Spleen (tissue), 7 donors: ENCODE data around the gene CDC37.
A peak's percentile ranks its signal among the peaks of the same experiment; 100 is the strongest.

ENCODE experiments used
- POLR2A ChIP-seq, 3 donors: fragments of 450-650 bp; IDR thresholded peaks; one replicate each; pipeline ENCODE4 v1.5.1; 2017; ENCODE audit warnings: antibody characterized with exemption in 3 of 3, mild to moderate bottlenecking in 1 of 3
- POLR2AphosphoS5 ChIP-seq, 3 donors: sonication (generic); formaldehyde crosslinking; IDR thresholded peaks; one replicate each; pipeline ENCODE4 v1.5.1; 2017; ENCODE audit warnings: antibody characterized with exemption in 3 of 3
- TF ChIP-seq, protein P1 (sequence below), 11 experiments: fragments of 200-600 bp in 7 of 11; fragments of 450-650 bp in 4 of 11; sonication (generic) in 4 of 11; IDR thresholded peaks in 8 of 11; conservative IDR thresholded peaks in 3 of 11; 1 replicate in 7 of 11; 2 replicates in 4 of 11; pipeline versions ENCODE4 v1.4.0 to v1.8.0; 2016 to 2021; ENCODE audit warnings: antibody characterized with exemption in 11 of 11, inconsistent platforms in 4 of 11, mild to moderate bottlenecking in 1 of 11
- donor health status: DM: no; HTN: no; CAD: no; lungs with moderate emphysema.
- donor health status: DM: no; HTN: no; CAD: no.
- donor health status: DM: no; HTN: no; CAD: no.

DNA sequence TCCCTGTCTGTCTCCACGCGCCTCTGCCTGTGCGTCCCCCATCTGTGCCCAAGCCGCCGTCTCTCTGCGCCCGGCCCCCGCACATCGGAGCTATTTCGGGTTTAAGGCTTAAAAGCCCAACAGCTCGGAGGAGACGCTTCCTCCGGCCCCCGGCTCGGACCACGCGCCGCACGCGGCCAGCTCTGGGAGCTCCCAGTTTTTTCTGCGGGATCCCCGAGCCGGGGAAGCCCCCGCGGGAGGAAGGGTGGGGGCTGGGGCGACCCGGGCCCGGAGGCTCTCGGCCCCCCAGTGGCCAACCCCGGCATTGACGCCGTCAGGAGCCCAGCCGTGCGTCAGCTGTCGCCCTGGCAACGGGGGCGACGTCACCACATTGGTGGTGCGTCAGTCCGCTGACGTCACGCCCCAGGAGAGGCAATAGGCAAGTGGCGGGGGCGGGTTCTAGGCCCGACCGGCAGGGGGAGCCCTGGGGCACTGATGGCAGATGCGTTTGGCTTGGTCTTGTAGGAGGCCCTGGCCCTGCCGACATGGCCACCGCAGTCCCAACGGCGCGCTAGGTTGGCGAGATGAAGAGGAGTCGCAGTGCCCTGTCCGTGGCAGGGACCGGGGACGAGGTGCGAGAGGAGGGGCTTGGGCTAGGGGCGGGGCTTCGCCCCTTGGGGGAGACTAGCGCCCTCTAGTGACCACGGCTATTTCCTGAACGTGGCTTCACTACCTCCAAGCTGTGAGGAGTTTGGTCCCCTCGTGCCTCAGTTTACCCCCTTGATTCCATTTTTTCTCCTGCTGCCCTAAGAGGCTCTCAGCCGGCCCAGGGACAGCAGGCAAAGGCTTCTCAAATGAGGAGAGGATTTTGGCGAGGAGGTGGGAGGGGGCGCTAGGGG, 13.3 kb upstream of the CDC37 start:
- TF ChIP-seq, protein P1, sequence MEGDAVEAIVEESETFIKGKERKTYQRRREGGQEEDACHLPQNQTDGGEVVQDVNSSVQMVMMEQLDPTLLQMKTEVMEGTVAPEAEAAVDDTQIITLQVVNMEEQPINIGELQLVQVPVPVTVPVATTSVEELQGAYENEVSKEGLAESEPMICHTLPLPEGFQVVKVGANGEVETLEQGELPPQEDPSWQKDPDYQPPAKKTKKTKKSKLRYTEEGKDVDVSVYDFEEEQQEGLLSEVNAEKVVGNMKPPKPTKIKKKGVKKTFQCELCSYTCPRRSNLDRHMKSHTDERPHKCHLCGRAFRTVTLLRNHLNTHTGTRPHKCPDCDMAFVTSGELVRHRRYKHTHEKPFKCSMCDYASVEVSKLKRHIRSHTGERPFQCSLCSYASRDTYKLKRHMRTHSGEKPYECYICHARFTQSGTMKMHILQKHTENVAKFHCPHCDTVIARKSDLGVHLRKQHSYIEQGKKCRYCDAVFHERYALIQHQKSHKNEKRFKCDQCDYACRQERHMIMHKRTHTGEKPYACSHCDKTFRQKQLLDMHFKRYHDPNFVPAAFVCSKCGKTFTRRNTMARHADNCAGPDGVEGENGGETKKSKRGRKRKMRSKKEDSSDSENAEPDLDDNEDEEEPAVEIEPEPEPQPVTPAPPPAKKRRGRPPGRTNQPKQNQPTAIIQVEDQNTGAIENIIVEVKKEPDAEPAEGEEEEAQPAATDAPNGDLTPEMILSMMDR (IDR thresholded peaks at IDR 0.05 in 8 of 11, conservative IDR thresholded peaks at IDR 0.05 in 3 of 11) = peak; percentile 90 to 99 (median 95)
- no peak for TF ChIP-seq POLR2A (IDR thresholded peaks at IDR 0.05)
- peak; percentile 59 to 82 (median 63) for TF ChIP-seq POLR2AphosphoS5 (IDR thresholded peaks at IDR 0.05)
